Tibial nerve (tissue), 4 donors: ENCODE measurements around the gene OMD. TPM values are rescaled to one million over a fixed set of nuclear protein-coding genes. Genes with fewer than 3 reads are reported as not detected.

Experiments
- DNase-seq, 2 donors: peaks; one replicate each; pipeline ENCODE4 v3.0.0-alpha.2; 2019; ENCODE audit warnings: low spot score in 2 of 2
- H3K27ac ChIP-seq, 4 donors: fragments of 200-600 bp; sonication (generic) in 3 of 4; one replicate each; pipeline ENCODE4 v1.5.1; 2017 to 2019; ENCODE audit warnings: mild to moderate bottlenecking in 1 of 4
- H3K27me3 ChIP-seq, 2 donors: fragments of 200-600 bp; sonication (generic) in 1 of 2; one replicate each; pipeline versions ENCODE4 v1.5.1 to v1.6.0; 2017 to 2019
- H3K36me3 ChIP-seq, 3 donors: fragments of 200-600 bp; sonication (generic); one replicate each; pipeline ENCODE4 v1.5.1; 2018 to 2019
- H3K4me1 ChIP-seq, 4 donors: fragments of 200-600 bp; sonication (generic) in 3 of 4; one replicate each; pipeline ENCODE4 v1.5.1; 2017 to 2019
- H3K4me3 ChIP-seq, 4 donors: fragments of 200-600 bp; sonication (generic) in 3 of 4; one replicate each; pipeline ENCODE4 v1.5.1; 2017 to 2019; ENCODE audit warnings: mild to moderate bottlenecking in 1 of 4, moderate library complexity in 1 of 4
- H3K9me3 ChIP-seq, 4 donors: fragments of 200-600 bp; sonication (generic) in 3 of 4; one replicate each; pipeline ENCODE4 v1.5.1; 2017 to 2019
- EP300 ChIP-seq, 2 donors: sonication (generic); formaldehyde crosslinking; IDR thresholded peaks; one replicate each; pipeline ENCODE4 v1.6.1; 2017; ENCODE audit warnings: antibody characterized with exemption in 2 of 2, mild to moderate bottlenecking in 1 of 2
- POLR2A ChIP-seq, 2 donors: fragments of 450-650 bp; IDR thresholded peaks; one replicate each; pipeline ENCODE4 v1.6.1; 2017; ENCODE audit warnings: antibody characterized with exemption in 2 of 2, mild to moderate bottlenecking in 2 of 2, moderate library complexity in 2 of 2
- WGBS, 2 donors: methylation state at CpG; one replicate each; pipeline ENCODE4 v1.1.5; 2018; 5-methylcytosine and 5-hydroxymethylcytosine counted together
- total RNA-seq, 4 donors: library from RNA; depleted of rRNA; stranded (reverse); fragments of >200 nt; gene quantifications; one replicate each; pipeline ENCODE4 v1.1.0, GENCODE V29; 2016
- TF ChIP-seq, protein P1 (sequence below), 5 experiments: fragments of 200-600 bp in 3 of 5; fragments of 450-650 bp in 2 of 5; sonication (generic) in 3 of 5; IDR thresholded peaks; one replicate each; pipeline ENCODE4 v1.5.1; 2016 to 2019; ENCODE audit warnings: antibody characterized with exemption in 5 of 5, mild to moderate bottlenecking in 3 of 5, moderate library complexity in 2 of 5

Gene OMD
- total RNA-seq, 4 donors from 2014 or later, result 19.2 to 64.9 (median 59.5) TPM

- WGBS, 2 donors, result 67 to 68% methylated on average over 6 of the region's 6 CpGs
- Histone ChIP-seq H3K4me1 (peaks cover 0 to 5% (median 2%) of the 10 kb centered on the region in 4 donors), H3K27ac (no peak overlapping the region), H3K27me3 (no peaks in the 10 kb centered on the region), H3K36me3 (no peaks in the 10 kb centered on the region), H3K4me3 (no peak overlapping the region), H3K9me3 (no peaks in the 10 kb centered on the region)
- no peak for DNase-seq
- TF ChIP-seq POLR2A (IDR thresholded peaks at IDR 0.05), result no peak
- TF ChIP-seq EP300 (IDR thresholded peaks at IDR 0.05), result no peak
- TF ChIP-seq, protein P1, sequence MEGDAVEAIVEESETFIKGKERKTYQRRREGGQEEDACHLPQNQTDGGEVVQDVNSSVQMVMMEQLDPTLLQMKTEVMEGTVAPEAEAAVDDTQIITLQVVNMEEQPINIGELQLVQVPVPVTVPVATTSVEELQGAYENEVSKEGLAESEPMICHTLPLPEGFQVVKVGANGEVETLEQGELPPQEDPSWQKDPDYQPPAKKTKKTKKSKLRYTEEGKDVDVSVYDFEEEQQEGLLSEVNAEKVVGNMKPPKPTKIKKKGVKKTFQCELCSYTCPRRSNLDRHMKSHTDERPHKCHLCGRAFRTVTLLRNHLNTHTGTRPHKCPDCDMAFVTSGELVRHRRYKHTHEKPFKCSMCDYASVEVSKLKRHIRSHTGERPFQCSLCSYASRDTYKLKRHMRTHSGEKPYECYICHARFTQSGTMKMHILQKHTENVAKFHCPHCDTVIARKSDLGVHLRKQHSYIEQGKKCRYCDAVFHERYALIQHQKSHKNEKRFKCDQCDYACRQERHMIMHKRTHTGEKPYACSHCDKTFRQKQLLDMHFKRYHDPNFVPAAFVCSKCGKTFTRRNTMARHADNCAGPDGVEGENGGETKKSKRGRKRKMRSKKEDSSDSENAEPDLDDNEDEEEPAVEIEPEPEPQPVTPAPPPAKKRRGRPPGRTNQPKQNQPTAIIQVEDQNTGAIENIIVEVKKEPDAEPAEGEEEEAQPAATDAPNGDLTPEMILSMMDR (IDR thresholded peaks at IDR 0.05), result no peak
Measured at GRCh38 chr9:92440751-92441046, 16.4 kb upstream of the OMD start.

GRCh38 chr9:92439921-92440750 is 15.9 kb upstream of the OMD start:
- H3K9me3 ChIP-seq, result no peaks in the 10 kb centered on the region
- no peaks in the 10 kb centered on the region for H3K36me3 ChIP-seq
- no peak for DNase-seq
- H3K4me1 ChIP-seq, result peaks cover 0 to 5% (median 2%) of the 10 kb centered on the region in 4 donors
- H3K4me3 ChIP-seq, result no peak overlapping the region
- no peak for TF ChIP-seq EP300 (IDR thresholded peaks at IDR 0.05)
- no peak for TF ChIP-seq POLR2A (IDR thresholded peaks at IDR 0.05)
- TF ChIP-seq, protein P1 (IDR thresholded peaks at IDR 0.05), result no peak
- 88 to 89% methylated on average over 5 of the region's 5 CpGs for WGBS, 2 donors
- no peaks in the 10 kb centered on the region for H3K27me3 ChIP-seq
- no peak overlapping the region for H3K27ac ChIP-seq

GRCh38 chr9:92438900-92439526 is 14.7 kb upstream of the OMD start:
- no peak overlapping the region for H3K27ac ChIP-seq
- DNase-seq, result no peak
- no peaks in the 10 kb centered on the region for H3K27me3 ChIP-seq
- no peak overlapping the region for H3K4me3 ChIP-seq
- H3K36me3 ChIP-seq, result no peaks in the 10 kb centered on the region
- TF ChIP-seq, protein P1 (IDR thresholded peaks at IDR 0.05), result peak in 4 of 5 experiments; percentile 8 to 43 (median 25)
- TF ChIP-seq POLR2A (IDR thresholded peaks at IDR 0.05) (no peak), EP300 (IDR thresholded peaks at IDR 0.05) (no peak)
- 64 to 73% methylated on average over 5 of the region's 5 CpGs for WGBS, 2 donors
- peaks cover 0 to 5% (median 2%) of the 10 kb centered on the region in 4 donors for H3K4me1 ChIP-seq
- H3K9me3 ChIP-seq, result no peaks in the 10 kb centered on the region

- Histone ChIP-seq H3K27ac (no peak overlapping the region), H3K36me3 (peaks cover 0 to 5% (median 0%) of the 10 kb centered on the region in 3 donors), H3K27me3 (no peaks in the 10 kb centered on the region), H3K4me3 (no peak overlapping the region), H3K9me3 (no peaks in the 10 kb centered on the region), H3K4me1 (peaks cover 0 to 5% (median 2%) of the 10 kb centered on the region in 4 donors)
- TF ChIP-seq EP300 (IDR thresholded peaks at IDR 0.05) (no peak), POLR2A (IDR thresholded peaks at IDR 0.05) (no peak)
- TF ChIP-seq, protein P1 (IDR thresholded peaks at IDR 0.05), result no peak
- WGBS, 2 donors, result 87 to 94% methylated on average over 1 of the region's 1 CpG
- DNase-seq, result no peak
Measured at GRCh38 chr9:92435263-92435662, 11.0 kb upstream of the OMD start.

GRCh38 chr9:92432972-92433548 is 8.8 kb upstream of the OMD start:
- Histone ChIP-seq H3K36me3 (peaks cover 0 to 5% (median 0%) of the 10 kb centered on the region in 3 donors), H3K9me3 (no peaks in the 10 kb centered on the region), H3K27me3 (no peaks in the 10 kb centered on the region), H3K4me1 (no peaks in the 10 kb centered on the region), H3K27ac (peak overlapping the region in 2 of 4 donors; percentile 42 to 72), H3K4me3 (no peak overlapping the region)
- no peak for DNase-seq
- 75 to 76% methylated on average over 5 of the region's 5 CpGs for WGBS, 2 donors
- TF ChIP-seq EP300 (IDR thresholded peaks at IDR 0.05), result no peak
- TF ChIP-seq, protein P1 (IDR thresholded peaks at IDR 0.05), result no peak
- no peak for TF ChIP-seq POLR2A (IDR thresholded peaks at IDR 0.05)
